GM18870 (cell line): Measurements from ENCODE around the gene FAM53A.
A peak's percentile ranks its signal among the peaks of the same experiment; 100 is the strongest.
"Not testable (repeated sequence)": the region's sequence is repeated elsewhere in the genome, so short reads cannot be mapped to it uniquely, and the experiment has no call there.

Experiments
- ATAC-seq: cut with Tn5 transposase; IDR thresholded peaks from one replicate; pipeline ENCODE4 v1.9.1; 2021; ENCODE audit warnings: moderate library complexity; ENCODE audit not compliant: unreplicated experiment

The FAM53A gene

GRCh38 chr4:1717129-1718094, 33.3 kb upstream of the FAM53A start:
- ATAC-seq: no peak

- no peak for ATAC-seq
These were observed 32.2 kb upstream of the FAM53A start for GRCh38 chr4:1716065-1716945.

- no peak for ATAC-seq
These were observed 31.1 kb upstream of the FAM53A start for GRCh38 chr4:1715002-1715758.

GRCh38 chr4:1714303-1715001, 30.3 kb upstream of the FAM53A start:
- ATAC-seq: no peak

GRCh38 chr4:1713003-1713851, 29.1 kb upstream of the FAM53A start:
- ATAC-seq: no peak

- peak; percentile 54 for ATAC-seq
These were observed 28.3 kb upstream of the FAM53A start, which contains the start of gene SLBP for GRCh38 chr4:1712216-1713002. SLBP (minus strand) TSS chr4:1712319; CDS start chr4:1712188, 131 bp downstream.

GRCh38 chr4:1711571-1712215, 27.6 kb upstream of the FAM53A start:
- no peak for ATAC-seq

- no peak for ATAC-seq
These were observed 27.0 kb upstream of the FAM53A start for GRCh38 chr4:1711055-1711570.

- ATAC-seq: no peak
These were observed 24.5 kb upstream of the FAM53A start for GRCh38 chr4:1708581-1708980.

- ATAC-seq: no peak
These were observed 22.2 kb upstream of the FAM53A start for GRCh38 chr4:1706358-1706757.

GRCh38 chr4:1705732-1706131, 21.6 kb upstream of the FAM53A start:
- ATAC-seq: no peak

GRCh38 chr4:1703867-1704266, 19.8 kb upstream of the FAM53A start:
- ATAC-seq: no peak

GRCh38 chr4:1701671-1702070, 17.6 kb upstream of the FAM53A start:
- not testable (repeated sequence) for ATAC-seq

- ATAC-seq: no peak
These were observed 11.8 kb upstream of the FAM53A start for GRCh38 chr4:1695913-1696312.

- ATAC-seq: peak; percentile 58
These were observed 9.2 kb upstream of the FAM53A start for GRCh38 chr4:1693131-1693896.

- ATAC-seq: no peak
These were observed 7.7 kb upstream of the FAM53A start for GRCh38 chr4:1691737-1692373.

- no peak for ATAC-seq
These were observed 6.6 kb upstream of the FAM53A start for GRCh38 chr4:1690698-1691097.
